ENCODE data around the gene FMN1.

GRCh38 chr15:32842081-32842480 lies 352.4 kb downstream of the FMN1 start:
- TF ChIP-seq POLR2A (IDR thresholded peaks at IDR 0.05; ENCODE audit: low read depth, low read length) (no peak), MYB (IDR thresholded peaks at IDR 0.05; ENCODE audit: borderline replicate concordance, low read depth, low read length) (no peak), SUZ12 (IDR thresholded peaks at IDR 0.05; ENCODE audit: unreplicated experiment) (no peak), ZSCAN29 (IDR thresholded peaks at IDR 0.05) (no peak), CHD2 (IDR thresholded peaks at IDR 0.05; ENCODE audit: borderline replicate concordance, low read depth, low read length) (no peak), SPI1 (IDR thresholded peaks at IDR 0.05; ENCODE audit: borderline replicate concordance, insufficient read depth, low read depth, low read length) (no peak)
- TF ChIP-seq, protein P1, sequence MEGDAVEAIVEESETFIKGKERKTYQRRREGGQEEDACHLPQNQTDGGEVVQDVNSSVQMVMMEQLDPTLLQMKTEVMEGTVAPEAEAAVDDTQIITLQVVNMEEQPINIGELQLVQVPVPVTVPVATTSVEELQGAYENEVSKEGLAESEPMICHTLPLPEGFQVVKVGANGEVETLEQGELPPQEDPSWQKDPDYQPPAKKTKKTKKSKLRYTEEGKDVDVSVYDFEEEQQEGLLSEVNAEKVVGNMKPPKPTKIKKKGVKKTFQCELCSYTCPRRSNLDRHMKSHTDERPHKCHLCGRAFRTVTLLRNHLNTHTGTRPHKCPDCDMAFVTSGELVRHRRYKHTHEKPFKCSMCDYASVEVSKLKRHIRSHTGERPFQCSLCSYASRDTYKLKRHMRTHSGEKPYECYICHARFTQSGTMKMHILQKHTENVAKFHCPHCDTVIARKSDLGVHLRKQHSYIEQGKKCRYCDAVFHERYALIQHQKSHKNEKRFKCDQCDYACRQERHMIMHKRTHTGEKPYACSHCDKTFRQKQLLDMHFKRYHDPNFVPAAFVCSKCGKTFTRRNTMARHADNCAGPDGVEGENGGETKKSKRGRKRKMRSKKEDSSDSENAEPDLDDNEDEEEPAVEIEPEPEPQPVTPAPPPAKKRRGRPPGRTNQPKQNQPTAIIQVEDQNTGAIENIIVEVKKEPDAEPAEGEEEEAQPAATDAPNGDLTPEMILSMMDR (IDR thresholded peaks at IDR 0.05 in 2 of 3, conservative IDR thresholded peaks at IDR 0.05 in 1 of 3; ENCODE audit: control insufficient read depth in 2 of 3, extremely low read depth in 1 of 3, insufficient read depth in 1 of 3, low read depth in 3 of 3, low read length in 3 of 3): no peak

Measured in GM12878 (cell line).